ENCODE measurements around the gene FAM117A.
"Not testable (repeated sequence)": the region's sequence is repeated elsewhere in the genome, so short reads cannot be mapped to it uniquely, and the experiment has no call there.

FAM117A gene

GRCh38 chr17:49762151-49762941 lies 1.6 kb downstream of the FAM117A start:
- no peak for DNase-seq

GRCh38 chr17:49760932-49761558 lies 2.9 kb downstream of the FAM117A start:
- no peak for DNase-seq

DNA sequence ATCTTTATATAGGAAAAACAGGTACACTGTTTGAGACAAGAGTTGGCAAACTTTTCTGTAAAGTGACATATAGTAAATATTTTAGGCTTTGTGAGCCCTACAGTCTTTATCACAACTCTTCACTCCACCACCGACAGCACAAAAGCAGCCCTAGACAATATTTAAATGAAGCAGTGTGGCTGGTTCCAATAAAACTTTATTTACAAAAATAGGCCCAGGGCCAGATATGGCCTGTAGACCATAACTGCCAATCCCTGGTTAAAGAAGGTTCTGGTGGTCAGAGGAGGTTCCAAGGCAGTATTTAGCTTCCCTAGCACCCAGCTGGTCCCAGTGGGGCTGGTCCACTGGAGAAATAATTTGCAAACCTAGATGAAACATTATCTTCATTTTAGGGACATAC lies 3.6 kb downstream of the FAM117A start:
- no peak for DNase-seq

- DNase-seq, result no peak
Observed at GRCh38 chr17:49759203-49759602, 4.7 kb downstream of the FAM117A start.

DNA sequence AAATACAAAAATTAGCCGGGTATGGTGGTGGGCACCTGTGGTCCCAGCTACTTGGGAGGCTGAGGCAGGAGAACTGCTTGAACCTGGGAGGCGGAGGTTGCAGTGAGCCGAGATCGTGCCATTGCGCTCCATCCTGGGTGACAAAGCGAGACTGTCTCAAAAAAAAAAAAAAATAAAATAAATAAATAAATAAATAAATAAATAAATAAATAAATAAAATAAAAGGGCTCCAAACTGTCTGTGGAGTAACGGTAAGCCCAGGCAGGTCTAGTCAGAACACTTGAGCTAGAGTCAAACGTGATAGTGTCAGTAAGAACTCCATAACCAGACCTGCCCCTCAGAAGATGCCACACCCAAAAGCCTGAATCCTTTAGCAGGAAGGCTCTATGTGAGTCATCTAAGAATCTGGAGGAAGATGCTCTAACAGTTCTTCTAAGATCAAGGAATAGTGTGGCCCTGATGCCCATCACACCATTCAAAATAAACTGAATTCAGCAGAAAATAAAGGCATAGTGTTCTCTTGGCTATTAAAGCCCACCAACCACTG lies 5.4 kb downstream of the FAM117A start:
- DNase-seq, result not testable (repeated sequence)

DNA sequence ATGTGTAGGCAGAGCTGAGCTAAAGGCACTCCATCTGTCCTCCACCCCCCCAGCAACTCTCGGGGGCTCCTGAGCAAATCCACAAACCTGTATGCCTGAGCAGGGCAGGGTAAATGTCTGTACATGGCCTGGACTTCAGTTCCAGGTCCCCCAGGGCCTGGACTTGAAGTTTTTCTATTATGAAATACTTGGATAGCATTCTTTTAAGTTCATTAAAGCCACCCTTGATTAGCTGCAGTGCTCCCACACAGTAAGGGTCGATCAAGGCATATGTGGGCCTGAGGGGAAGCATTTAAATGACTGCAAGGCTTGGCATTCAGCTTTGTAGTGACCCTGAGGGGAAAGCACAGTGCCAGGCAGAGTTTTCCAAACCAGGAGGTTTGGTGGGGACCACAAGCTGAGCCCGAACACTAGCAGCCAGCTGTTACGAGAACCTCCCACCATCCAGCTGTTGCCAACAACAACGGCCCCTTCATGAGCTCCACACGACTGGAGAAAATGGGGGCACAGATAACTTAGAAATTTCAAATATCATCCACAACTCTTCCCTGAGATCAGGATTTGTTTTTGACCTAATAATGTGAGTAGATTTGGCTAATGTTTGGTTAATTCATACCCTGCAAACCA lies 6.7 kb downstream of the FAM117A start:
- DNase-seq, result no peak

DNA sequence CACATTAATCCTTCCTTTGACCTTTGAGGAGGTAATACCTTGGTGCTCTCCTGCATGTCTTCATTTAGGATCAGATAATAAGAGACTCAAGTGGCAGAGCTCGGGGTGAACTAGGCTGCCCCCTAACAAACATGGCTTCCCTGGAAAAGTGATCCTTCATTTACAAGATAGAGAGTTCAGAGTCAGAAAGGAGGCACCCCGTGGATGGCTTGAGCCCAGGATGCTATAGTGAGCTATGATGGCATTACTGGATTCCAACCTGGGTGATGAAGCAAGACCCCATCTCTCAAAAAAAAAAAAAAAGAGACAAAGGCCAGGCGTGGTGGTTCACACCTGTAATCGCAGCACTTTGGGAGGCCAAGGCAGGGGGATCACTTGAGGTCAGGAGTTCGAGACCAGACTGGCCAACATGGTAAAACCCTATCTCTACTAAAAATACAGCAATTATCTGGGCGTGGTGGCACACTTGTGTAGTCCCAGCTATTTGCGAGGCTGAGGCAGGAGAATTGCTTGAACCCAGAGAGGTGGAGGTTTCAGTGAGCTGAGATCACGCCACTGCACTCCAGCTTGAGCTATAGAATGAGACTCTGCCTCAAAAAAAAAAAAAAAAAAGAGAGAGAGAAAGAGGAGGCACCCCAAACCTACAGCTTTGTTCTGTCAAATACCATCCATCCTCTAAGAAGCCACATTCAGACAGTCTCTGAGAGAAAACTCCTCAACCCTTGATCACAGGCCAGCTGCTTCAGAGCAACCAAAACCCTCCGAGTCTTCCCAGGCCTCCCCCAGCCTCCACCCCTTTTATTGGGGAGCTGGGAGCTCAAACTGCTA lies 7.4 kb downstream of the FAM117A start:
- no peak for DNase-seq

- no peak for DNase-seq
Observed at GRCh38 chr17:49755663-49756283, 8.2 kb downstream of the FAM117A start.

DNA sequence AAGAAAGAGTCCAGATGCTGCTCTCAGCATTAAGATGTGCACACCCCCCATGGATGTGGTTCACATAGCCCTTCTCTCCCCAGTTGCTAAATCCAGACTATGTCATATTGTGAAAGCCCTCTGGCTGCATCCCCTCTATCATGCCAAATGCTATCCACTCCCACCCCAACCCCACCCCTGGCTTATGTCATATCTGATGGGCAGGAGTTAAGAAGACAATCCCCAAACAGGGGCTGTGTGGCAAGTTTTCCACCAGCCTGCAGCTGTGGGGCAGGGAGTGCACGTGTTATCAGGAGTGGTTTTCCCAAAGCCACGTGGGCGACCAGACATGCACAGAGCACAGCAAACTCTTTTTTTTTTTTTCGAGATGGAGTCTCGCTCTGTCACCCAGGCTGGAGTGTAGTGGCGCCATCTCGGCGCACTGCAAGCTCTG lies 10.0 kb downstream of the FAM117A start:
- DNase-seq, result no peak

DNA sequence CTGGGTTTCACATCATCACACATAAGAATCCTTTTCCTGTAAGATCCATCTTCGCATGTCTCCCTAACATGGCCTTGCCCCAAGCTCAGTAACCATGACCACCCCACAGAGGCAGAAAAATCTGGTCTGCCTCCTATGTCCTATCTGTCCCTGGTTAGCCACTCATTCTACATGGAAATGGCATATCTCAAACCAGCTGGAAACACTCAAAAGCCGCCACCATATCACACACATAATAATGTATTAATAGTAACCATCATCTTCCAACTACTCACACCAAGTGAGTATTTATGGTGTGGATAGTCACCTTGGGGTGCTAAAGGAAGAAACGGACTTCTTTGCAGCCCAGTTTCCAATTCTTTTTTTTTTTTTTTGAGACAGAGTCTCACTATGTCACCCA lies 11.4 kb downstream of the FAM117A start:
- no peak for DNase-seq

DNA sequence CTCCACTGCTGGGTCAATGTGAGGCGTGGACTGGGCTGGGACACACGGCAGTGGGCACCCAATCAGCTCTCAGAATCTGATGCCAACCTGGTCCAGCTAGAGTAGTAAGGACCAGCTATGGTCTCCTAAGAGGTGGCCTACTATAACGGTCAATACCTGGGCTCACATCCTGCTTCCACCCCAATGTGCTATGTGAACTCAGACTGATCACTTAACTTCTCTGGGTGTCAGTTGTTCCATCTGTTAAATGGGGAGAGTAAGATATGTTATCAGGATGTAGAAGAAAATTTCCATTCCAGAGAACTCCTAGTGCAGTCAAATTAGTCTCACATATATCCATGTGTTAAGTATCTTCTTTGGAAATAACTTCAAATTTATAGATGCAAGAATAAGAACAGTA lies 14.2 kb downstream of the FAM117A start:
- DNase-seq, result no peak

GRCh38 chr17:49748791-49749190 lies 15.1 kb downstream of the FAM117A start:
- no peak for DNase-seq

DNA sequence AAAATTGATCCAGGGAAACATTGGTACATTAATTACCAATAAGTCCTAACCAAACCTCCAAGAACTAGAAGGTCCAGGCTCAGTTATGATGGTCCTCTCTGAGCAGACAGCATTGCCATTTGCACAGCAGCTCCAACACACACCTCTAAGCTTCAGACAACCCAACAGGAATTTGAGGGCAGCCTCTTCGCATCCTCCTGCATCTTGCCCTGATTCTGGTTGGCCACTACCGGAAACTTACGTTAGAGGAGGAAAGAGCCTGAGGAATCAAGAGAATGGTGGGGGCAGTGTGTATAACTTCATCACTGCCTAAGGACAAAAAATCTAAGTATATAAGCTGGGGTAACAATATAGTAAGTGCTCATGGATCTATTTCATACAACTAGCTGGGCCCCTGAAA lies 15.7 kb downstream of the FAM117A start:
- no peak for DNase-seq

- DNase-seq, result no peak
Observed at GRCh38 chr17:49747632-49748031, 16.3 kb downstream of the FAM117A start.

- DNase-seq, result no peak
Observed at GRCh38 chr17:49746791-49747490, 17.0 kb downstream of the FAM117A start.

DNA sequence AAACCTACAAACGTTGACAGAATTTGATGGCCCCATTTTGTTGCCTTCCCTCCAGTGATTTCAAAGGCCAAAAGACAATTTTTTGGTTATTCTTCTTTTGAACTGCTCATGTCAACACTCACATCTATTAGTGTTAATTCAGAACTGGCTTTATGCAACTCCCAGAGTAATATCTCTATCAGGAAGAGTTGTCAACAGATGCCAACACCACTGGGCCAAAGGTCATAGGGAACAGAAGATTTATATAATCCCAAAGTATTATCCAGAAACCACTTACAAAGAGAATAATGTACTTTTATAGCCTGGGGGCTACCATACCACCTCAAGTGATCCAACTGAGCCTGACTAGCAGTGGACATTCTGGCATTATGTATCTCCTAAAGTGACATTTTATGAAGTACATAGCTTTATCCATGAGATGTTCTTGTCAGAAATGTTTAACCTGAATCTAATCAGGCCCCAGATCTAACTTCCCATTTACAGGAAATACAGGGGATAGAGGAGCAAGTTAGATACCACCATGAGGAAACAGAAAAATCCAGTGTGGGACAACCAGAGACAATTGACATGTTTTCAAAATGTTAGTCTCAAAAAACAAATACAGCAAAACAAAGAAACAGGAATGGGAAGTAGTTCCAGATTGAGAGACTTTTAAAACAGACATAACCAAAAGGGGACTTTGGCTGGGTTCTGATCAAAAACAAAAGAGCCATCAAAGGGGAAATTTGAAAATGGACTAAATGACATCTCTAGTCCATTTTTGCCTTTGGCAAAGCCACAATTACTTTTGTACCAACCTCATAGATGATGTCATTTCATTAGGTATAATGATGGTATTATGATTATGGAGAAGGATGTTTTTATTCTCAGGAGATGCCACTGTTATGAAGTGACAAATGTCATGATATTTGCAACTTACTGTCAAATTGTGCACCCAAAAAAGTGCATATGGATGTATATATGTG lies 18.5 kb downstream of the FAM117A start:
- DNase-seq, result no peak

DNA sequence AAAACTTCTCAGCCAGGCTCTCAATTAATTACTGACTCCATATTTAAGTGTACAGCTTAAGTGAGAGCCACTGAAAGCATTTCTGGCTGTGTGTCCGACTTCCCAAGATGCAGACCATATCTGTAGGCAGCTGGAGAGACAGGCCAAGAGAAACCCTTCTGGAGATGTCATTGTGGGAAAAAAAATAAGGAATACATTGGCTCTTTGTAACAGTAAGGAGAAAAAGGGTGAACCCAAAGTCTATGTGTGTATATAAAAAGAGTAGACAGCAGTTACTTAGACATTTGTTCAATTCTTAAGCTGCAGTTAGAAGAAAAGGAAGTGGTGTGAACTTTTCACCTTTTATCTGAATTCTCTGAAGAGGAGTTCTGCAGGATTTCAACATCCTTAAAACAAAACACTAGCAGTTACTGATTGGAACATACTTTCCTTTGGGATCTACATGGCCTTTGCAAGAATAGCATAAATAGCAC lies 21.7 kb downstream of the FAM117A start:
- DNase-seq, result no peak

DNA sequence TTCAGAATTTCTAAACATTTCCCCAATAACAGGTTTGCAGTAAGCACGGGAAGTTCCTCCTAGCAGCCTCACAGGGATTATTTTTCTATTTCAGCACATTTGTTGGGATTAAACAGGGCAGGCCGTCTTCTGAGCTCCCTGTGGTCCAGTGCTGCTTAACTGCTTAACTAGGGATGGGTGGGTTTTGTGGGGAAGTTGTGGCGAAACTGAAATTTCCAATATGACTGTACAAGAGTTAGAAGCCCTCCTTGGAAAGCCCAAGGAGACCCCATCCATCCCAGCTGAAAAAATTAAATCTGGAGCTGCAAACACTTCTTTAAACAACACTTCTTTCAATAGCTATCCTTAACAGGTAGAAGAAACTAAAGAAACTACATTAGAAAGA lies 22.2 kb downstream of the FAM117A start:
- no peak for DNase-seq

- no peak for DNase-seq
Observed at GRCh38 chr17:49741009-49741691, 22.8 kb downstream of the FAM117A start.
